GM12874 (cell line): ENCODE measurements around the gene ECHDC3.

ENCODE experiments used
- TF ChIP-seq, protein P1 (sequence below): IDR thresholded peaks from 2 replicates; pipeline ENCODE4 v1.5.1; 2011; ENCODE audit warnings: low read depth, mild to moderate bottlenecking, control low read depth, low read length, moderate library complexity; ENCODE audit not compliant: insufficient read depth

Gene ECHDC3

GRCh38 chr10:11729790-11730315 lies 12.3 kb upstream of the ECHDC3 start:
- TF ChIP-seq, protein P1, sequence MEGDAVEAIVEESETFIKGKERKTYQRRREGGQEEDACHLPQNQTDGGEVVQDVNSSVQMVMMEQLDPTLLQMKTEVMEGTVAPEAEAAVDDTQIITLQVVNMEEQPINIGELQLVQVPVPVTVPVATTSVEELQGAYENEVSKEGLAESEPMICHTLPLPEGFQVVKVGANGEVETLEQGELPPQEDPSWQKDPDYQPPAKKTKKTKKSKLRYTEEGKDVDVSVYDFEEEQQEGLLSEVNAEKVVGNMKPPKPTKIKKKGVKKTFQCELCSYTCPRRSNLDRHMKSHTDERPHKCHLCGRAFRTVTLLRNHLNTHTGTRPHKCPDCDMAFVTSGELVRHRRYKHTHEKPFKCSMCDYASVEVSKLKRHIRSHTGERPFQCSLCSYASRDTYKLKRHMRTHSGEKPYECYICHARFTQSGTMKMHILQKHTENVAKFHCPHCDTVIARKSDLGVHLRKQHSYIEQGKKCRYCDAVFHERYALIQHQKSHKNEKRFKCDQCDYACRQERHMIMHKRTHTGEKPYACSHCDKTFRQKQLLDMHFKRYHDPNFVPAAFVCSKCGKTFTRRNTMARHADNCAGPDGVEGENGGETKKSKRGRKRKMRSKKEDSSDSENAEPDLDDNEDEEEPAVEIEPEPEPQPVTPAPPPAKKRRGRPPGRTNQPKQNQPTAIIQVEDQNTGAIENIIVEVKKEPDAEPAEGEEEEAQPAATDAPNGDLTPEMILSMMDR = no peak

DNA sequence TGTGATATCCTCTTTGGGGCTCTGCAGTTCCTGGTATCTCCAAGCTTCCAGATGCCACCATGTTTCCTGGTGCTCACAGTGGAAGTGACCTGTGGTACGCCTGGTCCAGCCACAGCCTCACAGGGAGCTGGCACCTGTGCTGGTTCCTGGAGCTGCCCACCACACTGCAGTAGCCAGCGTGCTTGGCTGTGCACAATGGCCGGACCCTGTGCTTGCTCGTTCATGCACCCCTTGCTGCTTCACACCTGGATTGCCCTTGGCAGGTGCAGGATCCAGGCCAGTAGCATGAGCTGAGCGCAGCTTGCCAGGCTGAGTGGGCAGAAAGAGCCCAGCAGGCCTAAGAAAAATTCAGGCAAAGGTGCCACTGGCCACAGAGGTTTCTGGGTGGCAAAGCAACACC lies 11.4 kb upstream of the ECHDC3 start:
- TF ChIP-seq, protein P1 = no peak

- TF ChIP-seq, protein P1 = no peak
Measured at GRCh38 chr10:11740907-11741306, 1.3 kb upstream of the ECHDC3 start.

GRCh38 chr10:11741608-11742007 lies 574 bp upstream of the ECHDC3 start:
- TF ChIP-seq, protein P1 = no peak

DNA sequence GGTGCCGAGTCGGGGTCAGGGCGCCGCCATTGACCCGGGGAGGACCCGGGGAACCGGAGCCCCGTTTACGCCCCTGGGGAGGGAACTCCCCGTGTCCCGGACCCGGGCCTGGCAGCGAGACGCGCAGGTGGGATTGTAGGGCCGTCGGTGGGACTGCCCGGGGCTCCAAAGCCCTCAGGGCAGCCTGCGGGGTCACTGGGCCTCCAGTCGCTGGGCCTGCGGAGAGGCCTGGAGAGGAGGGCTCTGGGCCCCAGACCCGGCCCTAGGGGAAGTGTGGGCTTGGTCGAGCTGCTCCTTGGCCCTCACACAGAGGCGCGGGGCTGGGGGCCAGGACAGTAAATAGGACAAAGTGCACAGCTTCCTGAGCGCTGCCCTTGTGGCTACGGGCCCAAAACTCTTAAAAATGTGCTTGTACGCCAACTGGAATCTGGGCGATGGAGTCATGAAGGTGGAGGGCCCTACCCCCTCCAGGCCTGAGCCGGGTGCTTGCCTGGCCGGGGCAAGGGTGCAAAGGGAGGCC lies 657 bp downstream of the ECHDC3 start:
- TF ChIP-seq, protein P1 = no peak

DNA sequence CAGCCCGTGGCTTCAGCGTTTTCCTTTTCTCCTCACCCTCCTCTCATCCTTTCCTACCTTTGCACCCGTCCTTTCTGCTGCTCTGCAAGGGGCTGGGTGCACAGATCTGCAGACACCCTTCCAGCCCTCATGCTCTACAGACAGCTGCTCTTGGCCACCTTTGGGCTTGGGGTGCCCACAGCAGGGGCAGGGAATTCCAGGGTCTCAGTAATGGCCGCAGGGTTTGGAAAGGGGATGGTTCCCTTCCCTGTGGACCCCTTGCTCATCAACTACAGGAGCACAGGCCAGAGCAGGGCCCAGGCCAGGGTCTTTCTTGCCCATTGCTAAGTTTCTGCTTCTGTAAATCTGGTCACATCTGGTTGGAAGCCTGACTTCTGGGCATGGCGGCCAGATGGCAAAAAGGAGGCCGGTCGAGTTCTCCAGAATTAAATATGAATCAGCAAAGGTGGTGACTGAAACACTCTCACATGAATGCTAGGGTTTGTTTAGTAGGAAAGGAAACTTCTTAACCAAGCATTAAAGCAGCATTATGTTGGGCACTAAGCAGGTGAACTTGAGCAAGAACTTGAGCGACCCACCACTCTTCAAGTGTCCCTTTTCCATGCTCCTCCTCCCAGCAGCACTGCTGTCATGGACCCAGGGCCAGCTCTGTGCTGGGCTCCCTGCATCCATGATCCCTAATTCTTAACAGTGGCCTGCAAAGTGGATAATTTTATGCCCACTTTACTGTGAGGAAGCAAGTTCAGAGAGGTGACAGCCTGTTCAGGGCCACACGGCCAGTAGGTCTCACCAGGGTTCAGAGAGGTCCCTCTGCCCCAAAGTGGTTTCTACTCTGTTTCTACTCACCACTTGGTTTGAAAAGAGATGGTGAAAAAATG lies 1.5 kb downstream of the ECHDC3 start:
- TF ChIP-seq, protein P1 = no peak

DNA sequence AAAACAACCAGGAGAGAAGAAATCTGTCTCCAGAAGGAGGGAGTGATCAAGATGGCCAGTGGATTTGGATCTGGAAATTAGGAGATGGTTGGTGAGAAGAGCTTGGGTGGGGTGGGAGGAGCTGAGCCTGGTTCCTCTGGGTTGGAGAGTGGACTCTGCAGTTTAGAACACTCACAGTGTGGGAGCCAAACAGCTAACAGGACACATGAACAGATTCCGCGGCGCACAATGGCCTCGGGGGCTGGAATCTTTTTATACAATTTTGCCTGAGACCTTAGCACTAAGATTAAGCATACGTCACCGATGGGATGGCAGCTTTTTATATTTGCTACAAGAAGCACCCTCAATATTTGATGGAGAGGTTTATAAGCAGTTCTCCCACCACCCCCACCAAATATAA lies 2.9 kb downstream of the ECHDC3 start:
- TF ChIP-seq, protein P1 = no peak
